Neural cell (in vitro differentiated cells): ENCODE data around the gene ATOSB.

Experiments used
- CTCF ChIP-seq: fragments of 450-650 bp; IDR thresholded peaks from 2 replicates; pipeline ENCODE4 v1.5.1; 2014; ENCODE audit warnings: antibody characterized with exemption, mild to moderate bottlenecking, moderate library complexity; ENCODE audit not compliant: poor library complexity, severe bottlenecking
- MXI1 ChIP-seq: fragments of 450-650 bp; conservative IDR thresholded peaks from 2 replicates; pipeline ENCODE4 v1.6.1; 2014; ENCODE audit warnings: antibody characterized with exemption, mild to moderate bottlenecking; ENCODE audit not compliant: poor library complexity, severe bottlenecking
- POLR2AphosphoS5 ChIP-seq: IDR thresholded peaks from 2 replicates; pipeline ENCODE4 v1.6.1; 2012
- TAF1 ChIP-seq: IDR thresholded peaks from 2 replicates; pipeline ENCODE4 v1.6.1; 2012; ENCODE audit warnings: low read depth

GRCh38 chr9:35071814-35072460, 43.7 kb downstream of the ATOSB start:
- no peak for TF ChIP-seq CTCF
- TF ChIP-seq MXI1, result no peak
- no peak for TF ChIP-seq TAF1
- TF ChIP-seq POLR2AphosphoS5, result no peak
